HG02623 (cell line): ENCODE measurements around the gene KCTD16.

ENCODE experiments used
- ATAC-seq: cut with Tn5 transposase; IDR thresholded peaks from one replicate; pipeline ENCODE4 v1.9.1; 2021; ENCODE audit warnings: moderate library complexity; ENCODE audit not compliant: unreplicated experiment

KCTD16 gene

GRCh38 chr5:144329681-144330080 is 159.0 kb downstream of the KCTD16 start:
- no peak for ATAC-seq

GRCh38 chr5:144331361-144331760 is 160.7 kb downstream of the KCTD16 start:
- ATAC-seq: no peak

- no peak for ATAC-seq
Measured at GRCh38 chr5:144332265-144332664, 161.6 kb downstream of the KCTD16 start.

- ATAC-seq: peak; percentile 53
Measured at GRCh38 chr5:144333336-144333920, 162.8 kb downstream of the KCTD16 start.

- peak; percentile 63 for ATAC-seq
Measured at GRCh38 chr5:144335561-144335960, 164.9 kb downstream of the KCTD16 start.

- ATAC-seq: no peak
Measured at GRCh38 chr5:144336191-144336961, 165.7 kb downstream of the KCTD16 start.

- no peak for ATAC-seq
Measured at GRCh38 chr5:144352330-144352729, 181.7 kb downstream of the KCTD16 start.

GRCh38 chr5:144352732-144353317 is 182.2 kb downstream of the KCTD16 start:
- ATAC-seq: no peak

- ATAC-seq: no peak
Measured at GRCh38 chr5:144356489-144356888, 185.8 kb downstream of the KCTD16 start.

- ATAC-seq: no peak
Measured at GRCh38 chr5:144361406-144361805, 190.7 kb downstream of the KCTD16 start.

- ATAC-seq: no peak
Measured at GRCh38 chr5:144365885-144366284, 195.2 kb downstream of the KCTD16 start.

GRCh38 chr5:144367991-144368390 is 197.3 kb downstream of the KCTD16 start:
- no peak for ATAC-seq

- ATAC-seq: peak; percentile 10
Measured at GRCh38 chr5:144368556-144368955, 197.9 kb downstream of the KCTD16 start.

GRCh38 chr5:144369006-144369405 is 198.3 kb downstream of the KCTD16 start:
- peak; percentile 79 for ATAC-seq

- ATAC-seq: no peak
Measured at GRCh38 chr5:144370273-144370672, 199.6 kb downstream of the KCTD16 start.

GRCh38 chr5:144374637-144375036 is 204.0 kb downstream of the KCTD16 start:
- no peak for ATAC-seq

GRCh38 chr5:144377207-144377606 is 206.5 kb downstream of the KCTD16 start:
- no peak for ATAC-seq

- no peak for ATAC-seq
Measured at GRCh38 chr5:144378681-144379080, 208.0 kb downstream of the KCTD16 start.

GRCh38 chr5:144385597-144385996 is 214.9 kb downstream of the KCTD16 start:
- no peak for ATAC-seq

GRCh38 chr5:144386315-144386714 is 215.6 kb downstream of the KCTD16 start:
- ATAC-seq: no peak

- ATAC-seq: no peak
Measured at GRCh38 chr5:144390133-144390532, 219.5 kb downstream of the KCTD16 start.

- ATAC-seq: no peak
Measured at GRCh38 chr5:144391044-144391443, 220.4 kb downstream of the KCTD16 start.
